Lung microvascular endothelial cell (primary cell): Measurements from ENCODE around the gene ARID3B. TPM values are rescaled to one million over a fixed set of nuclear protein-coding genes. Genes with fewer than 3 reads are reported as not detected.
"Not testable (repeated sequence)": the region's sequence is repeated elsewhere in the genome, so short reads cannot be mapped to it uniquely, and the experiment has no call there.

Experiments used
- DNase-seq, 2 donors: peaks; one replicate each; pipeline versions ENCODE4 v3.0.0 to v3.0.0-alpha.2; 2010; ENCODE audit warnings: low read depth in 2 of 2
- total RNA-seq: library from RNA; depleted of rRNA; stranded (reverse); fragments of >200 nt; gene quantifications from 2 replicates; pipeline ENCODE4 v1.2.1, GENCODE V29; 2014

Gene ARID3B
- total RNA-seq, 1 donor from 2014 or later = 2.8 TPM

- no peak for DNase-seq
These were observed 5.5 kb upstream of the ARID3B start for GRCh38 chr15:74535388-74536084.

- no peak for DNase-seq
These were observed 3.3 kb upstream of the ARID3B start for GRCh38 chr15:74537736-74538135.

GRCh38 chr15:74539521-74539920 is 1.5 kb upstream of the ARID3B start:
- DNase-seq = not testable (repeated sequence)

- DNase-seq = peak; percentile 5 to 14
These were observed 759 bp upstream of the ARID3B start for GRCh38 chr15:74540161-74540760.

GRCh38 chr15:74541494-74542165 is 610 bp downstream of the ARID3B start:
- DNase-seq = peak; percentile 27 to 67

- no peak for DNase-seq
These were observed 1.4 kb downstream of the ARID3B start for GRCh38 chr15:74542166-74543042.

- no peak for DNase-seq
These were observed 2.0 kb downstream of the ARID3B start for GRCh38 chr15:74543043-74543422.

GRCh38 chr15:74543583-74543982 is 2.6 kb downstream of the ARID3B start:
- DNase-seq = peak in 1 of 2 donors; percentile 7

GRCh38 chr15:74545086-74545485 is 4.1 kb downstream of the ARID3B start:
- no peak for DNase-seq

GRCh38 chr15:74545776-74546656 is 5.0 kb downstream of the ARID3B start:
- DNase-seq = peak; percentile 98 to 100

GRCh38 chr15:74547616-74548015 is 6.6 kb downstream of the ARID3B start:
- no peak for DNase-seq

GRCh38 chr15:74548241-74548640 is 7.2 kb downstream of the ARID3B start:
- DNase-seq = peak in 1 of 2 donors; percentile 52

GRCh38 chr15:74549816-74550215 is 8.8 kb downstream of the ARID3B start:
- DNase-seq = no peak

GRCh38 chr15:74551714-74552113 is 10.7 kb downstream of the ARID3B start:
- no peak for DNase-seq

- DNase-seq = no peak
These were observed 11.9 kb downstream of the ARID3B start for GRCh38 chr15:74552773-74553441.

- no peak for DNase-seq
These were observed 14.2 kb downstream of the ARID3B start for GRCh38 chr15:74555192-74555591.

GRCh38 chr15:74558706-74559105 is 17.7 kb downstream of the ARID3B start:
- no peak for DNase-seq

- DNase-seq = no peak
These were observed 22.4 kb downstream of the ARID3B start for GRCh38 chr15:74563442-74563841.

GRCh38 chr15:74564182-74564581 is 23.2 kb downstream of the ARID3B start:
- no peak for DNase-seq

GRCh38 chr15:74565381-74566085 is 24.5 kb downstream of the ARID3B start:
- no peak for DNase-seq
